HG03521 (cell line): Measurements from ENCODE around the gene ANTXR2.
"Not testable (repeated sequence)": the region's sequence is repeated elsewhere in the genome, so short reads cannot be mapped to it uniquely, and the experiment has no call there.

Experiments used
- ATAC-seq: cut with Tn5 transposase; IDR thresholded peaks from one replicate; pipeline ENCODE4 v1.9.1; 2021; ENCODE audit warnings: mild to moderate bottlenecking, moderate library complexity; ENCODE audit not compliant: unreplicated experiment

The ANTXR2 gene

DNA sequence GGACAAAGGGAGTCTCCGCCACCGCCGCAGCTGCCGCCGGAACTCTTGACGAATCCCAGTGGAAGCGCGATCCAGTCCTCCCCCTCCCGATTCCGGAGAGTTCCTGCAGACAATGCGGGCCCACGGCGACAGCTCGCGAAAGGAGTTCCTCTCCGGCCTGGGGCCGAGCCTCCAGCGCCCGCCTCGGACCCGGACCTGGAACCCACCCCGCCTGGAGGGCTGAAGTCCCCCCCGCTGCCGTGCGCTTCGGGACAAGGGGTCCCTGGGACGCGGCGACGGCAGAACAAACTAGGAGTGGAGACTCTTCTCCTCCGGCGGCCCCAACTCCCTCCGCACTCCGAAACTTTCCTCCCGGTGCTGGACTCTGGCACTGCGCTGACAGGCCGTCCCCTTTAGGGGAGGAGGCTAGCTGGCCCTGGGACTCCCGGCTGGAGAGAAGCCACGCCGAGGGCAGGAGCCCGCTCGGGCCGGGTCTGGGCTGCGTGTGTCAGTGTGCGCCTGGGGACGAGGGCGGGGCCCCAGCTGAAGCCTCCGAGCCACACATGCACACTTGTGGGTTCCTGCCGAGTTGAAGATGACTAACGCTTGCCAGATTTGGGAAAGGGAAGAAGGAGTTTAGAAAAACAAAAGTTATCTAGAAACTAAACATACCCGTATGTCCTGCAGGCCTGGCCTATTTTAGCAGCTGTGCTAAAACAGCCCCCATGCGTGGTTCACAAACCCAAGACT lies at the start of gene ANTXR2:
Gene ANTXR2, minus strand, starts transcription at position 486 of the 729 bp plus-strand sequence. CDS start 669 bp downstream, outside the sequence.
- peak; percentile 61 for ATAC-seq

DNA sequence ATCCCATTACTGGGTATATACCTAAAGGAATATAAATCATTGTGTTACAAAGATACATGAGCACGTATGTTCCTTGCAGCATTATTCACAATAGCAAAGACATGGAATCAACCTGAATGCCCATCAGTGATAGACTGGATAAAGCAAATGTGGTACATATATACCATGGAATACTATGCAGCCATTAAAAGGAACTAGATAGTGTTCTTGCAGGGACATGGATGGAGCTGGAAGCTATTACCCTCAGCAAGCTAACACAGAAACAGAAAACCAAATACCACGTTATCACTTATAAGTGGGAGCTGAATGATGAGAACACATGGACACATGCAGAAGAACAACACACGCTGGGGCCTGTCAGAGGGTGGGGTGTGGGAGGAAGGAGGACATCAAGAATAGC lies 48.8 kb upstream of the ANTXR2 start:
- ATAC-seq, result not testable (repeated sequence)

DNA sequence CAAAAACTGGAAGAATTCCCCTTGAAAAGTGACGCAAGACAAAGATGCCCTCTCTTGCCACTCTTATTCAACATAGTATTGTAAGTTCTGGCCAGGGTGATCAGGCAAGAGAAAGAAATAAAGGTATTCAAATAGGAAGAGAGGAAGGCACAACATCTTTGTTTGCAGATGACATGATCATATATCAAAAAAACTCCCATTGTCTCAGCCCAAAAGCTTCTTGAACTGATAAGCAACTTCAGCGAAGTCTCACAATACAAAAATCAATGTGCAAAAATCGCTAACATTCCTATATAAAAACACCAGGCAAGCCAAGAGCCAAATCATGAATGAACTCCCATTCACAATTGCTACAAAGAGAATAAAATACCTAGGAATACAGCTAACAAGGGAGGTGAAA lies 46.6 kb upstream of the ANTXR2 start:
- not testable (repeated sequence) for ATAC-seq

DNA sequence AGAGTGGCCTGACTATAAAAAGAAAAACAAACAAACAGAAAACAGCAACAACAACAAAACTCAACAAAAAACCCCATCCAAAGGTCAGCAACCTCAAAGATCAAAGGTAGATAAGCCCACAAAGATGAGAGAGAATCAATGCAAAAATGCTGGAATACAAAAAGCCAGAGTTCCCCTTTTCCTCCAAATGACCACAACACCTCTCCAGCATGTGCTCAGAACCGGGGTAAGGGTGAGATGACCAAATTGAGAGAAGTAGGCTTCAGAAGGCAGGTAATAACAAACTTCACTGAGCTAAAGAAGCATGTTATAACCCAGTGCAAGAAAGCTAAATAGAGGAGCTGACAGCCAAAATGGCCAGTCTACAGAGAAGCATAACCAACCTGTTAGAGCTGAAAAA lies 43.5 kb upstream of the ANTXR2 start:
- no peak for ATAC-seq

DNA sequence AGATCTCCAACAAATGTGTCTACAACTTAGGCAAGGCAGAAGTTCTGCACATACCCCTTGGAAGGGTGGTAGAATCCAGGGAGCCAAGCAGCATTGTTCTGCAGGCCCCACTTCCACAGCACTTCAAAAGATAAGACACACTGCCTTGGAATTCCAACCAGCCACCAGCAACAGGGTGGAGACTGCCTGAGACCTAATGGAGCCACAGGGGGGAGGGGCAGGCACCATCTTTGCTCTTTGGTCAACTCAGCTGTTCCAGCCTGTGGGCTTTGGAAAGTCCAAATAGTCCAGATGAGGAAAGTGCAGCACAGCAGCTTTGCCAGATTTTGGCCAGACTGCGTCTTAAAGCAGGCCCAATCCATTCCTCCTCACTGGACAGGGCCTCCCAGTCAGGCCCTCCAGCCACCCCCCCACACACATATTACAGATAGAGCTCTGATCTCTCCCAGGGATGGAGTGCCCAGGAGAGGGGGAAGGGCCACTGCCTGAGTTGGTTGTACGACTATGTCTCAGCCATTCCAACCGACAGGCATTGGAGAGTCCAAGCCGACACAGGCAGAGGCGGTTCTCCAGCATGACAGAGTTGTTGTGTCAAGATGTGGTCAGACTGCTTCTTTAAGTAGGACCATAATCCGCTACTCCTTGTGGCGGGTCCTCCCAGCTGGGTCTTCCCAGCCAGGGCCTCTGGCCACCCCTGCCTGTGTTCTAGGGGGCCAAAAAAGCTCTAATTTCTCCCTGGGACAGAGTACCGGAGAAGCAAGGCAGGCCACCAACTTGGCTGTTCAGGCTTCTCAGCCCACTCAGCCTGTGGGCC lies 42.5 kb upstream of the ANTXR2 start:
- ATAC-seq, result no peak

DNA sequence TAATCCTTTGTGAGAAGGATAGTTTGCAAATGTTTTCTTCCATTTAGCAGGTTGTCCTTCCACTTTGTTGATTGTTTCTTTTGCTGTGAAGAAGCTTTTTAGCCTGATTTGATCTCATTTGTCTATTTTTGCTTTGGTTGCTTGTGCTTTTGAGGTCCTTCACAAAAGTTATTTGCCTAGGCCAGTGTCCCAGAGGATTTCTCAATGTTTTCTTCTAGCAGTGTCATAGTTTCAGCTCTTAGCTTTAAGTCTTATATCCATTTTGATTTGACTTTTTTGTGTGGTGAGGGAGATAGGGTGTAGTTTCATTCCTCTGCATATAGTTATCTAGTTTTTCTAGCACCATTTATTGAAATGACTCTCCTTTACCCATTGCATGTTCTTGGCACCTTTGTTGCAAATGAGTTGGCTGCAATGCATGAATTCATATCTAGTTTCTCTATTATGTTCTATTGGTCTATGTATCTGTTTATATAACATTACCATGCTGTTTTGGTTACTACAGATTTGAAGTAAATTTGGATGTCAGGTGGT lies 41.8 kb upstream of the ANTXR2 start:
- no peak for ATAC-seq

DNA sequence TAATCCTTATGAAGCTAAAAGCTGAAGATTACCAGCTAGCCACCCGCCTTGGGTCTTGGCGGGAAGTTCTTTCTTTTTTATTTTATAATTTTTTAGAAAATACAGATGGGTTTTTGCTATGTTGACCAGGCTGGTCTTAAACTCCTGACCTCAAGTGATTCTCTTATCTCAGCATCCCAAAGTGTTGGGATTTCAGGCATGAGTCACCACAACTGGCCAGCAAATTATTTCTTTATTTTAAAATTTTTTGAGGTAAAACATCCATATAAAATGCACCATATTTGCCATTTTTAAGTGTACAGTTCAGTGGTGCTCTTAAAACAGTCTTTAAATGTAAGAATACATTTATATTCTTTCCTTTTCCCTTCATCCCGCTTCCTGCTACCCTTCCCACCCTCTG lies 40.6 kb upstream of the ANTXR2 start:
- no peak for ATAC-seq

DNA sequence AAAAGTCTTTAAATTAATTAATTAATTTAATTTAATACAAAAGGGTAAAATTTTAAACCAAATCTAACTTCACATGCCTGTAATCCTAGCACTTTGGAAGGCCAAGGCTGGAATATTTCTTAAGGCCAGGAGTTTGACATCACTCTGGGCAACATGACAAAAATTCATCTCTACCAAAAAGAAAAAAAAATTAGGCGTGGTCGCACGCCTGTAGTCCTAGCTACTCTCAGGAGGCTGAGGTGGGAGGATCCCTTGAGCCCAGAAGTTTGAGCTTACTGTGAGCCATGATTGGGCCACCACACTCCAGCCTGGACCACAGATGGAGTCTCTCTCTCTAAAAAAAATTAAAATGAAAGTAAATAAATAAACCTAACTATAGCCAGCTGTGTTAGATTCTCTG lies 39.2 kb upstream of the ANTXR2 start:
- no peak for ATAC-seq

DNA sequence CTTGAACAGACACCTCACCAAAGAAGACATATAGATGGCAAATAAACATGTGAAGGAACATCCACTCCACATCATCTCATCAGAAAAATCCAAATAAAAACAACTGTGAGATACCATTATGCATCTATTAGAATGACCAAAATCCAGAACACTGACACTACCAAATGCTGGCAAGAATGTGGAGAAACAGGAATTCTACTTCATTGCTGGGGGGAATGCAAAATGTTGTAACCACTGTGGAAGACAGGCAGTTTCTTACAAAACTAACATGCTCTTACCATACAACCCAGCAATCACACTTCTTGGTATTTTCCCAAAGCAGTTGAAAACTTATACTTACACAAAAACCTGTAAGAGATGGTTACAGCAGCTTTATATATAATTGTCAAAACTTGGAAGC lies 38.2 kb upstream of the ANTXR2 start:
- ATAC-seq, result no peak

DNA sequence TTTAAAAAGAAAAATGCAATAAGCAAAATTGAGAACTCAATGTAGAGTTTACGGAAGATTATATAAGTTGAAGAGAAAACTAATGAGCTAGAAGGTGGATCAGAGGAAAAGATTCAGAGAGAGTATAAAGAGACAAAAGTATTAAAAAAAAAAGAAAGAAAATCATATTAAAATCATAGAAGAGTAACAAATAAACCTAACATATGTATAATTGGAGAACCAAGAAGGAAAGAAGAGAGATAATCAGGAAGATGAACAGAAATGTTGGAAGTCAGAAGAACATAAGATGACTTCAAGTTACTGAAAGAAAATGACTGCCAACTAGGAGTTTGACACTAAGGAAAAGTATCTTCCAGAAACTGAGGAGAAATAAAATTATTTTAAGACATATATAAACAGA lies 34.3 kb upstream of the ANTXR2 start:
- ATAC-seq, result no peak

DNA sequence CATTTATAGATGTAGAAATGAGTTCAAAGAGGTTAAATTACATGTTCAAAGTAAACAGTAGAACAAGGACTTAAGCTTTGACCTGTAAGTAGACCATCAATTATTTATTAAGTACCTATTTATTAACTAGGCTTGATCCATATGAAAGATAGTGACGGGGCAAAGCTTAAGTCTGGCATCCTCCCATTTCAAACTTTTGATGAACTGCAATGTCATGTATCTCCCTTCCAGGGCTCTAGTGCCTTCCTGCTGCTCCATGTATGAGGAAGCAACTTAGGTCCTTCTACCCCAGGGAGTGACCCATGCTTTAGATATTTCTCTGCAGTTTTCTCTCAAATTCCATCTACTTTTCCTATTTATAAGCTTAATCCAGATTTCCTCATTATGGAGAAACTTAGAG lies 31.9 kb upstream of the ANTXR2 start:
- no peak for ATAC-seq

DNA sequence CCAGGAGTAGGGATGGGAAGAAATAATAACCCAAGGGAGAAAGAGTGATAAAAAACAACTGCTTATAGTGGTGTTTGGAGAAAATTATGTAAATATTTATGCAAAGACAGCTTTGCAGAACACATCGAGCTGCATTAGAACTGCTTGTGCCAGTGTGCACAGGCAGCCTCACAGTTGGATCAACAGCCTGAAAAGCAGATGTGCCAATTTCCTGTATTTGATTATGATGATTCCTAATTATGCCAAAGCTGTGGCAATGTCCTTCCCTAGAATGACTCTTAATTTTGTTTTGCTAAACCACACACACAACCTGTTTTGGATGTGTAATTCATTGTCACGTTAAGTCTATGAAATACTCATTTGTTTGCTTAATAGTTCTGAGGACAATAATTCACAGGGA lies 30.6 kb upstream of the ANTXR2 start:
- no peak for ATAC-seq

DNA sequence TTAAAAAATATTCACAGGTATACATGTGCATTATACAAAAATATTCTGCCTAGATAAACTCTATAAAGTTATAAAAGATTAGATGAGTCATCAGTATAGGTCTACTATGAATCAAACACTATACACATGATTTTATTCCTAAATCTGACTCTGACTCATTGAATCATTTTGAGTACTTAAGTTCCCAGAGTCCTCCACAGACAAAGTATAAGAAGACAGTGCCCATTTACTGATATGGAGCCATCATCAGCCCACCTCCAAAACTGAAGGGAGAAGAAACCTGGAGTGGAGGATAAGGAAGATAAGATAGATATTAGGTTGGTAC lies 28.7 kb upstream of the ANTXR2 start:
- no peak for ATAC-seq

DNA sequence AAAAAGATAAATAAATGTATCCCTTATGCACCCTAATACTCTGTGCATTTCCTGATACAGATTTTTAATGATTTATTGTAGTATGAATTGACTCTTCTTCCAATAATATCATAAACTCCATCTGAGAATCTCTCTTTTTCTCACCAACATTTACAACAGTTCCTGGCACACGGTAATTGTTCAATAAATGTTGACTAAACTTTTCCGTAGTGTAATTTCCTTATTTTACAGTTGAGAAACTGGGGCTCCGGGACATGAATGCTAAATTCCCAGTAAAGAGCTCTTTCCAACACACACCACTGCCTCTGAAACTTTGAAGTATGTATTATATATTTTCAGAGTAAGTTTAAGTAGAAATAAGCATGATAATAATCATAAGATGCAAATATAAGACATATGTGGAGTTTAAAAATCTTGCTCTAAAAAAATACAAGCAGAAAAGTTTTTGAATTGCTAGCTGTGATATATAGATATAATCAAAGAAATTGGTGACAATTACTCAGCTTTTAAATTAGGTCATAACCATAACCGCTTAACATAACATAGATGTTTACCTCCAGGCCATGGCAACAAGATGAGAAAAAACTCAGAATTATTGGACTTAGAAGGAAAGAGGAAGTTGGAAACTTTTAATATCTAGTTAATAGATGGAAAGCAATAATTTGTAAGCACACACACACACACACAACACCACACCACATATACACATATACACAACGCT lies 28.2 kb upstream of the ANTXR2 start:
- no peak for ATAC-seq

DNA sequence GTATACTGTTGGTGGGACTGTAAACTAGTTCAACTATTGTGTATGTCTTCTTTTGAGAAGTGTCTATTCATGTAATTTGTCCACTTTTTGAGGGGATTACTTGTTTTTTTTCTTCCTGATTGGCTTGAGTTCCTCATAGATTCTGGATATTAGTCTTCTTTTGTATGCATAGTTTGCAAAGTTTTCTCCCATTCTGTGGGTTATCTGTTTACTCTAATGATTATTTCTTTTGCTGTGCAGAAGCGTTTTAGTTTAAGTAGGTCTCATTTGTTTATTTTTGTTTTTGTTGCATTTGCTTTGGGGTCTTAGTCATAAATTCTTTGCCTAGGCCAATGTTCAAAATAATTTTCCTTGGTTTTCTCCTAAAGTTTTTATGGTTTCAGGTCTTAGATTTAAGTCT lies 26.6 kb upstream of the ANTXR2 start:
- ATAC-seq, result no peak

DNA sequence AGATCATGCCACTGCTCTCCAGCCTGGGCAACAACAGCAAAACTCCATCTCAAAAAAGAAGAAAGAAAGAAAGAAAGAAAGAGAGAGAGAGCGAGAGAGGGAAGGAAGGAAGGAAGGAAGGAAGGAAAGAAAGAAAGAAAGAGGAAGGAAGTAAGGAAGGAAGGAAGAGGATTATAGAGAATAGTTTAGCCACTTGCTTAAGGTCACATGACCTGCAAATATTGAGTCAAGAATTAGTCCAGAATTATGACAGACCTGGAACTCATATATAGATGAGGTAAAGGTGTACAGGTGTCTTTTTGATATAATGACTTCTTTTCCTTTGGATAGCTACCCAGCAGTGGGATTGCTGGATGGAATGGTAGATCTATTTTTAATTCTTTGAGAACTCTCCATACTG lies 25.6 kb upstream of the ANTXR2 start:
- no peak for ATAC-seq

DNA sequence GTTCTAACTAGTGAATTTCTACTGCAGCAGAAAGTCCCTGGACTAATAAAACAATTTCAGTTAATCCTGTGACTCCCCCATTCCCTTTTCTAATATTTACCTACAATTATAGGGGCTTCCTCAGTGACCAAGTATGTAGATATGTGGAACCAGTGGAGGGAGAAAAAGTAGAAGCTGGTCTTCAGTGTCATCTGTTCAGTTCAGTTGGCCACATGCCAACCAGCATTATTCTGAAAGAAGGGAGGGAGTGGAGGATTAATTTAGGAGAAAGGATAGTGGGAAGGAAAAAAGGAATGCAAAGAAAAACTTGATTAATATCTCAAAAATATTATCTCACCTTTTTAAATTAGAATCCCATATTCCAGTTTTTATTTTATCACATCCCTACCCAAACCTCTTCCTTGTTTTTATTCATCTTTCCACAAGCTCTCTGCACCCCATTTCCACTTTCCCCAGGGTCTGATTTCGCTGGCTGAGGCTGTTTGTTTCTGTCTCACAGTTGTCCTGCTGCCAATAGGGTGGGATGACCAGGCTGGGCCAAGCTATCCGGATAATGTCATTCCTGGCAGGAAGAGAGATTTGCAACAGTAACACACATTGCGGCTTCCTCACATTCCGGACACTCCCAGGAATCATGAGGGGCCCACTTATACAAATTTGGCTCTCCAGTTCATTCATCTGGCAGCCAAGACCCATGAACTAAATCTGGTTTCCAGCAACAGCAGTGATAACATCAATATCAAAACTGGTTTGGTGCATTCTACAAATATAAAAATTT lies 24.6 kb upstream of the ANTXR2 start:
- ATAC-seq, result no peak

DNA sequence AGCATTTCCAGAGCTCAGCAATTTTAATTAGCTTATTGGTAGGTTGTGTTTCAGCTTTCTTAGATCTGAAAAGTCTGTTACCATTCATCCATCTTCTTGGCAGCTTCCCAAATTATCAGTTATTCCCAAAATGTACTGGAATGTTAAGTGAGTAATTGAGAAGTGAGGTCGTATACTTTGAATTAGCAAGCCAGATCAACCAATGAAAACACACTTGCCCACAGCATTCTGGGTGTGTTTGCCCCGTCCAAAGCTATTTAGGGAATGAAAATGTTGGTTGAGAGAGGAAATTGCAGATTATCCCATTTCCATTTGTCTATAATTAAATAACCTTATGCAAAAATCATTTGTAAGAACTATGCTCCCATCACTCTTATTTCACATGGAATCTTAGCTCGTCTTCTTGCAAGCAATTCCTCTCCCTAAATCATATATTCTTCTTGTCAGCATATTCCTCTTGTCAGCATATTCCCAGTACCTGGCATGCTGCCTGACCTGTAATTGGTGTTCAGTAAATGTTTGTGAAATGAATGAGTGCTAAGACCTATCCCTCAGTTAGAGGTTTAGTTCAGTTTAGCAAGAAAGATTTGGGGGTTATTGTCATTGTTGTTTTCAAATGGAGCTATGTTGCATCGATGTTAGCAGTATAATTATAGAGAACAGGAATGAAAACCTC lies 23.3 kb upstream of the ANTXR2 start:
- no peak for ATAC-seq

DNA sequence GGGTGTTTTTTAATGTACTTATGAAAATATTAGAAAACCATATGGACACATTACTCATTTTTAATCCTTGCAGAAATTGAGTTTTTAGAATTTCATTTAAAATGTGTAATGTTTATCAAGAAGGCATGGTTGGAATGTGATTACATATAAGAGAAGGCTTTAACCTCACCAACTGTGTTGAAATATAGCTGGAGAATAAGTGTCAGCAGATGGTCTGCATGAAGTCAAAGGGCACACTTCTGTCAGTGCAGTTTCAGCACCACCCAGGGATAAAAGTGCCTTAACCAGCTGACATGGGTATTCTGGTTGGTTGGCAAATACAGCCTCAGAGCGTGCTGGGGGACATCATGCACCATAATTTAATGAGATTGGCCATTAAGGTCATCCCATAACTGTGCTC lies 21.2 kb upstream of the ANTXR2 start:
- ATAC-seq, result no peak

DNA sequence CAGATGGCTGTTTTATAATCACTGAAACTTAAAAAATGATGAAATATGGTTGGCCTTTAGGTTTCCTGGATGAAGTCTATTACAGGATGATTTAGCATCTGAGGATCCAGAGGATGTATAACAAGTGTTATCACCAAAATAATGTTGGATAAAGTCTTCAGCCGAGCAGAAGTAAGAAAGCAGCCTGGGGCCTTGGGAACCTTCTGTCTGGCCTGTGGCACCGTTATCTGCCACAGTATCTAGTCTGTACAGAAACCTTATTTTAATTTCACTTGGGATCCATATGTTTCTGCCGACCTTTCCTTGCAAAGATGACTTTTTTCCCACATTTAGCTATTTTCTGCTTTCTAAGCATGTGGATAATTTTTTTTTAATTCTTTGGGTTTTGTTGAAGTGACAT lies 20.5 kb upstream of the ANTXR2 start:
- ATAC-seq, result no peak
